HEK293 (cell line): ENCODE measurements around the gene DNAJB1.
A peak's percentile ranks its signal among the peaks of the same experiment; 100 is the strongest.

Experiments used
- KLF1 ChIP-seq: fragments of 450-650 bp; formaldehyde crosslinking; IDR thresholded peaks from 2 replicates; pipeline ENCODE4 v1.5.1; 2016; ENCODE audit warnings: missing biosample characterization, missing genetic modification characterization
- MEIS1 ChIP-seq: sonication (generic); formaldehyde crosslinking; IDR thresholded peaks from 2 replicates; pipeline ENCODE4 v1.8.1; 2022; ENCODE audit warnings: missing genetic modification reagents, mild to moderate bottlenecking, borderline replicate concordance
- MYNN ChIP-seq: fragments of 450-650 bp; formaldehyde crosslinking; IDR thresholded peaks from 2 replicates; pipeline ENCODE4 v1.5.1; 2016; ENCODE audit warnings: missing biosample characterization, missing genetic modification characterization, borderline replicate concordance
- PRDM4 ChIP-seq: fragments of 450-650 bp; formaldehyde crosslinking; IDR thresholded peaks from 2 replicates; pipeline ENCODE4 v1.5.1; 2017; ENCODE audit warnings: missing biosample characterization, missing genetic modification characterization
- YY1 ChIP-seq: fragments of 450-650 bp; formaldehyde crosslinking; IDR thresholded peaks from 2 replicates; pipeline ENCODE4 v1.5.1; 2018; ENCODE audit warnings: missing biosample characterization, missing genetic modification characterization
- ZNF138 ChIP-seq: fragments of 450-650 bp; formaldehyde crosslinking; IDR thresholded peaks from 2 replicates; pipeline ENCODE4 v1.5.1; 2016; ENCODE audit warnings: missing biosample characterization, missing genetic modification characterization, borderline replicate concordance
- ZNF501 ChIP-seq: fragments of 450-650 bp; formaldehyde crosslinking; IDR thresholded peaks from 2 replicates; pipeline ENCODE4 v1.5.1; 2016; ENCODE audit warnings: missing biosample characterization, missing genetic modification characterization
- TF ChIP-seq, protein P1 (sequence below): fragments of 450-650 bp; formaldehyde crosslinking; IDR thresholded peaks from 2 replicates; pipeline ENCODE4 v1.5.1; 2016; ENCODE audit warnings: missing biosample characterization, missing genetic modification characterization, low read depth
- TF ChIP-seq, protein P2 (sequence below): fragments of 450-650 bp; formaldehyde crosslinking; IDR thresholded peaks from 2 replicates; pipeline ENCODE4 v1.5.1; 2016; ENCODE audit warnings: missing biosample characterization, missing genetic modification characterization
- TF ChIP-seq, protein P3 (sequence below): fragments of 450-650 bp; formaldehyde crosslinking; conservative IDR thresholded peaks from 2 replicates; pipeline ENCODE4 v1.5.1; 2016; ENCODE audit warnings: low read depth, missing biosample characterization, missing genetic modification characterization
- TF ChIP-seq, protein P4 (sequence below): fragments of 450-650 bp; formaldehyde crosslinking; IDR thresholded peaks from 2 replicates; pipeline ENCODE4 v1.5.1; 2016; ENCODE audit warnings: missing biosample characterization, missing genetic modification characterization

- TF ChIP-seq, protein P1, sequence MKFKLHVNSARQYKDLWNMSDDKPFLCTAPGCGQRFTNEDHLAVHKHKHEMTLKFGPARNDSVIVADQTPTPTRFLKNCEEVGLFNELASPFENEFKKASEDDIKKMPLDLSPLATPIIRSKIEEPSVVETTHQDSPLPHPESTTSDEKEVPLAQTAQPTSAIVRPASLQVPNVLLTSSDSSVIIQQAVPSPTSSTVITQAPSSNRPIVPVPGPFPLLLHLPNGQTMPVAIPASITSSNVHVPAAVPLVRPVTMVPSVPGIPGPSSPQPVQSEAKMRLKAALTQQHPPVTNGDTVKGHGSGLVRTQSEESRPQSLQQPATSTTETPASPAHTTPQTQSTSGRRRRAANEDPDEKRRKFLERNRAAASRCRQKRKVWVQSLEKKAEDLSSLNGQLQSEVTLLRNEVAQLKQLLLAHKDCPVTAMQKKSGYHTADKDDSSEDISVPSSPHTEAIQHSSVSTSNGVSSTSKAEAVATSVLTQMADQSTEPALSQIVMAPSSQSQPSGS: no peak
- TF ChIP-seq, protein P2, sequence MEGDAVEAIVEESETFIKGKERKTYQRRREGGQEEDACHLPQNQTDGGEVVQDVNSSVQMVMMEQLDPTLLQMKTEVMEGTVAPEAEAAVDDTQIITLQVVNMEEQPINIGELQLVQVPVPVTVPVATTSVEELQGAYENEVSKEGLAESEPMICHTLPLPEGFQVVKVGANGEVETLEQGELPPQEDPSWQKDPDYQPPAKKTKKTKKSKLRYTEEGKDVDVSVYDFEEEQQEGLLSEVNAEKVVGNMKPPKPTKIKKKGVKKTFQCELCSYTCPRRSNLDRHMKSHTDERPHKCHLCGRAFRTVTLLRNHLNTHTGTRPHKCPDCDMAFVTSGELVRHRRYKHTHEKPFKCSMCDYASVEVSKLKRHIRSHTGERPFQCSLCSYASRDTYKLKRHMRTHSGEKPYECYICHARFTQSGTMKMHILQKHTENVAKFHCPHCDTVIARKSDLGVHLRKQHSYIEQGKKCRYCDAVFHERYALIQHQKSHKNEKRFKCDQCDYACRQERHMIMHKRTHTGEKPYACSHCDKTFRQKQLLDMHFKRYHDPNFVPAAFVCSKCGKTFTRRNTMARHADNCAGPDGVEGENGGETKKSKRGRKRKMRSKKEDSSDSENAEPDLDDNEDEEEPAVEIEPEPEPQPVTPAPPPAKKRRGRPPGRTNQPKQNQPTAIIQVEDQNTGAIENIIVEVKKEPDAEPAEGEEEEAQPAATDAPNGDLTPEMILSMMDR (tag by site-specific recombination): no peak
- TF ChIP-seq ZNF138 (tag by site-specific recombination): no peak
- no peak for TF ChIP-seq MYNN
- TF ChIP-seq, protein P3, sequence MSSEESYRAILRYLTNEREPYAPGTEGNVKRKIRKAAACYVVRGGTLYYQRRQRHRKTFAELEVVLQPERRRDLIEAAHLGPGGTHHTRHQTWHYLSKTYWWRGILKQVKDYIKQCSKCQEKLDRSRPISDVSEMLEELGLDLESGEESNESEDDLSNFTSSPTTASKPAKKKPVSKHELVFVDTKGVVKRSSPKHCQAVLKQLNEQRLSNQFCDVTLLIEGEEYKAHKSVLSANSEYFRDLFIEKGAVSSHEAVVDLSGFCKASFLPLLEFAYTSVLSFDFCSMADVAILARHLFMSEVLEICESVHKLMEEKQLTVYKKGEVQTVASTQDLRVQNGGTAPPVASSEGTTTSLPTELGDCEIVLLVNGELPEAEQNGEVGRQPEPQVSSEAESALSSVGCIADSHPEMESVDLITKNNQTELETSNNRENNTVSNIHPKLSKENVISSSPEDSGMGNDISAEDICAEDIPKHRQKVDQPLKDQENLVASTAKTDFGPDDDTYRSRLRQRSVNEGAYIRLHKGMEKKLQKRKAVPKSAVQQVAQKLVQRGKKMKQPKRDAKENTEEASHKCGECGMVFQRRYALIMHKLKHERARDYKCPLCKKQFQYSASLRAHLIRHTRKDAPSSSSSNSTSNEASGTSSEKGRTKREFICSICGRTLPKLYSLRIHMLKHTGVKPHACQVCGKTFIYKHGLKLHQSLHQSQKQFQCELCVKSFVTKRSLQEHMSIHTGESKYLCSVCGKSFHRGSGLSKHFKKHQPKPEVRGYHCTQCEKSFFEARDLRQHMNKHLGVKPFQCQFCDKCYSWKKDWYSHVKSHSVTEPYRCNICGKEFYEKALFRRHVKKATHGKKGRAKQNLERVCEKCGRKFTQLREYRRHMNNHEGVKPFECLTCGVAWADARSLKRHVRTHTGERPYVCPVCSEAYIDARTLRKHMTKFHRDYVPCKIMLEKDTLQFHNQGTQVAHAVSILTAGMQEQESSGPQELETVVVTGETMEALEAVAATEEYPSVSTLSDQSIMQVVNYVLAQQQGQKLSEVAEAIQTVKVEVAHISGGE: no peak
- TF ChIP-seq KLF1 (tag by site-specific recombination): peak; percentile 57
- TF ChIP-seq, protein P4, sequence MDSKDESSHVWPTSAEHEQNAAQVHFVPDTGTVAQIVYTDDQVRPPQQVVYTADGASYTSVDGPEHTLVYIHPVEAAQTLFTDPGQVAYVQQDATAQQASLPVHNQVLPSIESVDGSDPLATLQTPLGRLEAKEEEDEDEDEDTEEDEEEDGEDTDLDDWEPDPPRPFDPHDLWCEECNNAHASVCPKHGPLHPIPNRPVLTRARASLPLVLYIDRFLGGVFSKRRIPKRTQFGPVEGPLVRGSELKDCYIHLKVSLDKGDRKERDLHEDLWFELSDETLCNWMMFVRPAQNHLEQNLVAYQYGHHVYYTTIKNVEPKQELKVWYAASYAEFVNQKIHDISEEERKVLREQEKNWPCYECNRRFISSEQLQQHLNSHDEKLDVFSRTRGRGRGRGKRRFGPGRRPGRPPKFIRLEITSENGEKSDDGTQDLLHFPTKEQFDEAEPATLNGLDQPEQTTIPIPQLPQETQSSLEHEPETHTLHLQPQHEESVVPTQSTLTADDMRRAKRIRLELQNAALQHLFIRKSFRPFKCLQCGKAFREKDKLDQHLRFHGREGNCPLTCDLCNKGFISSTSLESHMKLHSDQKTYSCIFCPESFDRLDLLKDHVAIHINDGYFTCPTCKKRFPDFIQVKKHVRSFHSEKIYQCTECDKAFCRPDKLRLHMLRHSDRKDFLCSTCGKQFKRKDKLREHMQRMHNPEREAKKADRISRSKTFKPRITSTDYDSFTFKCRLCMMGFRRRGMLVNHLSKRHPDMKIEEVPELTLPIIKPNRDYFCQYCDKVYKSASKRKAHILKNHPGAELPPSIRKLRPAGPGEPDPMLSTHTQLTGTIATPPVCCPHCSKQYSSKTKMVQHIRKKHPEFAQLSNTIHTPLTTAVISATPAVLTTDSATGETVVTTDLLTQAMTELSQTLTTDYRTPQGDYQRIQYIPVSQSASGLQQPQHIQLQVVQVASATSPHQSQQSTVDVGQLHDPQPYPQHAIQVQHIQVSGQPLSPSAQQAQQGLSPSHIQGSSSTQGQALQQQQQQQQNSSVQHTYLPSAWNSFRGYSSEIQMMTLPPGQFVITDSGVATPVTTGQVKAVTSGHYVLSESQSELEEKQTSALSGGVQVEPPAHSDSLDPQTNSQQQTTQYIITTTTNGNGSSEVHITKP: no peak
- TF ChIP-seq ZNF501 (tag by site-specific recombination): no peak
- no peak for TF ChIP-seq PRDM4 (tag by site-specific recombination)
- no peak for TF ChIP-seq MEIS1
- TF ChIP-seq YY1 (tag by site-specific recombination): no peak
Observed at GRCh38 chr19:14536926-14537692, 18.9 kb upstream of the DNAJB1 start.
